ENCODE data around the gene CSTB.

- TF ChIP-seq CTCF (IDR thresholded peaks at IDR 0.05) (no peak), EZH2 (IDR thresholded peaks at IDR 0.05) (no peak)
Observed at GRCh38 chr21:43786807-43787440, 10.8 kb upstream of the CSTB start.
